Measurements from ENCODE around the gene RBBP8NL.

The RBBP8NL gene

DNA sequence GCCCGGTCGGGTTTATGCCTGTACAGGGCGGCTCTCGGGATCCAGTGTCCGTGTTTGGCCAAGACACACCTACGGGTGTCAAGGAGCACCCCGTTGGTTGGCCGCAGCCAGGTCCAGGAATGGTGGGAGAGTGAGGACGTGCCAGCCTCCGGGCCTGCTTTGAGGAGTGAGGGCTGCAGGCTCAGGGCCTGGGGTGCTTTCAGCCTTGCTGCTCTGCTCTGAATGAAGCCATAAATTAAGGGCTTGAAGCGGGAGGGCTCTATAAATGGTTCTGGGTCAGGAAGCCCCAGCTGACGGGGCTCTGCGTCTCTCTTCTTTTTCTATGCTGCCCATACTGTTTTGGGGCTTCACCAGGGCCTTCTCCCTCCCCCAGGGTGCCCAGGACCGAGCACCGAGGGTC lies 33.3 kb upstream of the RBBP8NL start:
- DNase-seq (ENCODE audit: insufficient read length, low spot score) (no peak), FAIRE-seq (no peak)
- TF ChIP-seq, protein P1, sequence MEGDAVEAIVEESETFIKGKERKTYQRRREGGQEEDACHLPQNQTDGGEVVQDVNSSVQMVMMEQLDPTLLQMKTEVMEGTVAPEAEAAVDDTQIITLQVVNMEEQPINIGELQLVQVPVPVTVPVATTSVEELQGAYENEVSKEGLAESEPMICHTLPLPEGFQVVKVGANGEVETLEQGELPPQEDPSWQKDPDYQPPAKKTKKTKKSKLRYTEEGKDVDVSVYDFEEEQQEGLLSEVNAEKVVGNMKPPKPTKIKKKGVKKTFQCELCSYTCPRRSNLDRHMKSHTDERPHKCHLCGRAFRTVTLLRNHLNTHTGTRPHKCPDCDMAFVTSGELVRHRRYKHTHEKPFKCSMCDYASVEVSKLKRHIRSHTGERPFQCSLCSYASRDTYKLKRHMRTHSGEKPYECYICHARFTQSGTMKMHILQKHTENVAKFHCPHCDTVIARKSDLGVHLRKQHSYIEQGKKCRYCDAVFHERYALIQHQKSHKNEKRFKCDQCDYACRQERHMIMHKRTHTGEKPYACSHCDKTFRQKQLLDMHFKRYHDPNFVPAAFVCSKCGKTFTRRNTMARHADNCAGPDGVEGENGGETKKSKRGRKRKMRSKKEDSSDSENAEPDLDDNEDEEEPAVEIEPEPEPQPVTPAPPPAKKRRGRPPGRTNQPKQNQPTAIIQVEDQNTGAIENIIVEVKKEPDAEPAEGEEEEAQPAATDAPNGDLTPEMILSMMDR (IDR thresholded peaks at IDR 0.05; ENCODE audit: insufficient read depth, missing control alignments): no peak

DNA sequence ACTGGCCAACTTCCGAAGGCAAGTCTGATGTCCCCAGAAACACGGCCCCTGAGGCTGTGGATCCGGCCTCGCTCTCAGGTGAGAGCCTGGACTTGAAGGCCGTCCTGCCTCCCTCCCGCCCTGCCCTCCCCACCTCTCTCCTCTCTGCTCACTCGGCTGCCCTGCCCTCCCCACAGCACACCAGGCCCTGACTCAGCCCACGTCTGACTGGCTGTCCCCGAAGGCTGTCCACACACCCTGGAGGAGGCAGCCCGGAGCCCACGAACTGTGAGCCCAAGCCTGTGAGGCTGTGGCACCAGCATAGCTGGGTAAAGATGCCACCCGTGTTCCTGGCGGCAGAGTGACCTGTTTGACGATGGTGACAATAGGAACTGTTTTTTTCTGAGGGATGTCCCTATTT lies 32.1 kb upstream of the RBBP8NL start:
- DNase-seq (ENCODE audit: insufficient read length, low spot score) (no peak), FAIRE-seq (no peak)
- TF ChIP-seq, protein P1 (IDR thresholded peaks at IDR 0.05; ENCODE audit: insufficient read depth, missing control alignments): no peak

DNA sequence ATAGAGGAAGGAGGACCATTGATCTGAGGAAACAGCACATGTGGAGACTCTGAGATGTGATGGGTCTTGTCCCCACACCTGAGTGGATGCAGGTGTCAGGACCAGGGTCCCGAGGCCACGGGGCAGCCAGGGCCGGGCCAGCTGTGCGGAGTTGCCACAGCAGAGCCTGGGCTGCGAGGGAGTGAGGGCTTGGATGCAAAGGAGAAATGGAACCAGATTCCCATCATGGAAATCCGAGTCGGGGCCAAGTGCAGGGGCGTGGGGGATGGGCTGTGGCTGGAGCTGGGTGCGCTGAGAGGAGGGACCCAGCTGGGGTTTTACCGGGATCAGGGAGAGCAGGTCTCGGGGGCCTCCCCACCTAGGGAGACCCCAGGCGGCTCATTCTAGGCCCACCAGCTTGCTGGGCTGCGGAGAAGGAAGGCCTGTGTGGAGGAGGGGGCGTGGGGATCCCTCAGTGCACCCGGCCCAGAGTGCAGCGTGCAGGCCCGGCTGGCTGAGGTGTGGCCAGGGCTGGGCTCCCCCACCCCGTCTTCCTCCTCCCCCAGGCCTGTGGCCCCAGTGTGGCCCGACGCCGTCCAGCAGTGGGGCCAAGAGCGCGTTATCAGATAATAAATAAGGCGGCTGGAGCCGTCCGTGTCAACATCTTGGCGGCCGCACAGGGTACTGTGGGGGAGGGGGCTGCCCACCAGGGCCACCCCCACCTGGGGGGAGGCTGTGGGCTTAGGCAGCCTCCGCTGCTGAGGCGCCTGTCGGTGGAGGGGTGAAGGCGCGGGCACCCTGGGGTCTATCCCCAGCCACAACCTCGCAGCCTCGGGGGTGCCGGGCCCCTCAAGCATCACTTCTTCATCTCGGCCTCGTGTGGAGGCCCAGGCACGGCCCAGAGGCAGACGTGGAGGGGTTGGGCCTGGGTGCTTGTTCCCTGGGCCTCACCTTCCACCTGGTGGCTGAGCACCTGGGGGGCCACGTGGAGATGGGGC lies 31.2 kb upstream of the RBBP8NL start:
- FAIRE-seq (no peak), DNase-seq (ENCODE audit: insufficient read length, low spot score) (no peak)
- TF ChIP-seq, protein P1 (IDR thresholded peaks at IDR 0.05; ENCODE audit: insufficient read depth, missing control alignments): no peak

DNA sequence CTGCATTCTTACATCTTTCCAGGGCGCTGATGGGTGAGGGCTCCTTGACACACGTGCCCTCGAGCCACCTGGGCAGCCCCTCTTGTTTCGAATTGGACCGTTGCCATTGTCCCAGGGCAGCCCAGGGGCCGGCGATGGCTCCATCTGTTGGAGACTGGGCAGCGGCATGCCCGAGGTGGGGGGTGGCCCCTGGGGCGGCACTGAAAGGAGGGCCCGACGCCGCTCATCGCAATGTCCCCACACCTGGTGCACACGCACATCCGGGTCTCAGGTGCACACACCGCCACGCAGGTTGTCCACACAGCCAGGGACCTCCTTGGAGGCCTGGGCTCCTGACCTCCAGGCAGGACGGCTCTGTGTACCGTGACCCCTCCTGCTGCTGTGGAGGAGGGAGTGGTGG lies 30.5 kb upstream of the RBBP8NL start:
- TF ChIP-seq, protein P1 (IDR thresholded peaks at IDR 0.05; ENCODE audit: insufficient read depth, missing control alignments): no peak
- no peak for FAIRE-seq

DNA sequence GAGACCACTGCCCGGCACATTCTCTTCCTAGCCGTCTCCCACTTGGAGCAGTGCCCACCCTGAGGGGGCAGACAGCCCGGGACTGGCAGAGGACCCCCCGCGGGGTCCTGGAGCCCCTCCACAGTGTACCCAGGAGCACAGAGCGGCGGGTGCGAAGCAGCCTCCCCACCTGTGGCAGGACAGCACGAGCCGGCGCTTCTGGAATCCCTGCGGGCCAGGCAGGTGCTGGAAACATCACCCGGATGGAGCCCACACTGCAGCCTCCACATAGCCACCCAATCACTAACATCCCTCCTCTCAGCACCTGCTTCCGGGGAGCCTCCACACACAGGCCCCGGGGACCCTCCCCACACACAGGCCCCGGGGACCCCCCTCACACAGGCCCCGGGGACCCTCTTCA lies 29.8 kb upstream of the RBBP8NL start:
- TF ChIP-seq, protein P1 (IDR thresholded peaks at IDR 0.05; ENCODE audit: insufficient read depth, missing control alignments): no peak
- FAIRE-seq (no peak), DNase-seq (ENCODE audit: insufficient read length, low spot score) (no peak)

More for the DNA sequence above, 30.5 kb upstream of the RBBP8NL start:
- DNase-seq (ENCODE audit: insufficient read length, low spot score): no peak

DNA sequence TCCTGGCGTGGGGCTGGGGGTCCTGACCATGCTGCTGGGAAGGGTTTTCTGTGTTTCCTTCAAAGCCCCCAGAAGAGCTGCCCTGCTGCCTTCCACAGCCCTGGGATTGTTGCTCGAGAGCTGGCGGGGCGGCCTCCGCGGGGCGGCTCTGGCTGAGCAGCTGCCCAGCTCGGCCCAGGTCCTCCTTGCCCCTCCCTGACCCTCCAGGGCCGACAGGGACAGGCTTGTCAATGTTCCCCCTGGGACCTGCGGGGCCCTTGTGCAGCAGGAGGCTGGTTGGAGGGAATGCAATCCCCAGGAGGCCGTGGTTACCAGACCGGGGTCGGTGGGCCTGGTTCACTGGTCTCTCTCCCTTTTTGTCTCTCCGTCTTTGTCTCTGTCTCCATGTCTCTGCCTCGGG lies 28.6 kb upstream of the RBBP8NL start:
- no peak for DNase-seq (ENCODE audit: insufficient read length, low spot score)
- TF ChIP-seq, protein P1 (IDR thresholded peaks at IDR 0.05; ENCODE audit: insufficient read depth, missing control alignments): no peak

More for the DNA sequence above, 28.6 kb upstream of the RBBP8NL start:
- FAIRE-seq: no peak
